ENCODE data around the gene DDX3Y.

GRCh38 chrY:12898604-12899003 is 6.1 kb upstream of the DDX3Y start:
- TF ChIP-seq CTCF (conservative IDR thresholded peaks at IDR 0.05; ENCODE audit: low read depth, low read length) (no peak), EZH2 (IDR thresholded peaks at IDR 0.05; ENCODE audit: borderline replicate concordance, low read depth, low read length, poor library complexity, severe bottlenecking) (no peak)

Data from A673 (cell line).